Measurements from ENCODE around the gene POLRMT. TPM values are rescaled to one million over a fixed set of nuclear protein-coding genes. Genes with fewer than 3 reads are reported as not detected.

Gene POLRMT
- total and polyA plus RNA-seq, 4 experiments from 2014 or later, result 31.6 to 103 (median 78.6) TPM

GRCh38 chr19:645912-646778, 12.8 kb upstream of the POLRMT start:
- no peaks in the 10 kb centered on the region for H3K4me1 ChIP-seq (ENCODE audit: insufficient read depth, low read length)
- intact Hi-C loops (cut with micrococcal nuclease), result no loop called here
- H3K9me3 ChIP-seq (ENCODE audit: control insufficient read depth in 1 of 2, low read length in 2 of 2), result no peaks in the 10 kb centered on the region
- DNase-seq, result no peak
- H3K27ac ChIP-seq (ENCODE audit: low read depth, low read length), result no peak overlapping the region
- Mint-ChIP-seq H3K27me3 (no peaks in the 10 kb centered on the region), H3K9me3 (no peaks in the 10 kb centered on the region), H3K4me3 (no peak overlapping the region), H3K4me1 (peaks cover 0 to 3% (median 0%) of the 10 kb centered on the region in 4 donors), H3K36me3 (peaks cover 6 to 12% of the 10 kb centered on the region in 2 donors), H3K27ac (no peak overlapping the region)
- H3K27me3 ChIP-seq (ENCODE audit: insufficient read depth, low read length), result no peaks in the 10 kb centered on the region
- H3K36me3 ChIP-seq (ENCODE audit: insufficient read depth, low read length), result peaks cover 23% of the 10 kb centered on the region
- ChIA-PET CTCF (ENCODE audit: partially characterized antibody) (no interaction called here), POLR2A (ENCODE audit: partially characterized antibody) (interaction anchor here (1.3 kb wide), 1 partner anchor 15 kb away, joined by 10 read pairs; no protein-coding TSS in a partner anchor)
- H3K4me3 ChIP-seq (ENCODE audit: low read length in 2 of 2), result no peak overlapping the region

- Mint-ChIP-seq H3K4me1 (peaks cover 0 to 3% (median 0%) of the 10 kb centered on the region in 4 donors), H3K4me3 (no peak overlapping the region), H3K27me3 (no peaks in the 10 kb centered on the region), H3K36me3 (peaks cover 6 to 9% of the 10 kb centered on the region in 2 donors), H3K27ac (peak overlapping the region in 1 of 7 donors; percentile 46), H3K9me3 (peaks cover 0 to 2% (median 0%) of the 10 kb centered on the region in 8 donors)
- ChIA-PET CTCF (ENCODE audit: partially characterized antibody) (no interaction called here), POLR2A (ENCODE audit: partially characterized antibody) (interaction anchor here (1.3 kb wide), 1 partner anchor 16 kb away, joined by 10 read pairs; no protein-coding TSS in a partner anchor)
- Histone ChIP-seq H3K36me3 (ENCODE audit: insufficient read depth, low read length) (peaks cover 14% of the 10 kb centered on the region), H3K27ac (ENCODE audit: low read depth, low read length) (no peak overlapping the region), H3K9me3 (ENCODE audit: control insufficient read depth in 1 of 2, low read length in 2 of 2) (no peaks in the 10 kb centered on the region), H3K4me1 (ENCODE audit: insufficient read depth, low read length) (no peaks in the 10 kb centered on the region), H3K4me3 (ENCODE audit: low read length in 2 of 2) (no peak overlapping the region), H3K27me3 (ENCODE audit: insufficient read depth, low read length) (no peaks in the 10 kb centered on the region)
- intact Hi-C loops (cut with micrococcal nuclease), result no loop called here
- DNase-seq, result no peak
These were observed 11.5 kb upstream of the POLRMT start for GRCh38 chr19:644789-645188.

DNA sequence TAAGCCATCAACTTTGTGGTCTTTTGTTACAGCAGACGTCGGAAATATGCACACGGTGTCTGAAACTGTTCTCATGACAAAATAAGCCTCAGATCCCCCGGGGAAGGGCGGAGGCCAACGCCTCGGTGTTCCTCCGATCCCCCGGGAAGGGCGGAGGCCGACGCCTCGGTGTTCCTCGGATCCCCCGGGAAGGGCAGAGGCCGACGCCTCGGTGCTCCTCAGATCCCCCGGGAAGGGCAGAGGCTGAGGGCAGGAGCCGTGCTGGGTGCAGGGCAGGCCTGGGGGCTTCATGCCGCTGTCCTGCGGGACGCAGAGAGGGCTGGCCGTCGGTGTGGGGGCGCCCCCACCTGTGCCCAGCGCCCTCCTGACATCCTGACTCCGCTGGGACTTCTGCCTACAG, 11.0 kb upstream of the POLRMT start:
- peaks cover 0 to 2% (median 0%) of the 10 kb centered on the region in 8 donors for H3K9me3 Mint-ChIP-seq
- Histone ChIP-seq H3K27me3 (ENCODE audit: insufficient read depth, low read length) (no peaks in the 10 kb centered on the region), H3K4me3 (ENCODE audit: low read length in 2 of 2) (no peak overlapping the region), H3K4me1 (ENCODE audit: insufficient read depth, low read length) (peaks cover 1% of the 10 kb centered on the region), H3K9me3 (ENCODE audit: control insufficient read depth in 1 of 2, low read length in 2 of 2) (no peaks in the 10 kb centered on the region), H3K27ac (ENCODE audit: low read depth, low read length) (no peak overlapping the region), H3K36me3 (ENCODE audit: insufficient read depth, low read length) (peaks cover 14% of the 10 kb centered on the region)
- CTCF ChIA-PET (ENCODE audit: partially characterized antibody), result no interaction called here
- no peak overlapping the region for H3K4me3 Mint-ChIP-seq
- H3K27ac Mint-ChIP-seq, result no peak overlapping the region
- no peak for DNase-seq
- peaks cover 6 to 9% of the 10 kb centered on the region in 2 donors for H3K36me3 Mint-ChIP-seq
- POLR2A ChIA-PET (ENCODE audit: partially characterized antibody), result no interaction called here
- H3K27me3 Mint-ChIP-seq, result no peaks in the 10 kb centered on the region
- peaks cover 1 to 6% (median 2%) of the 10 kb centered on the region in 4 donors for H3K4me1 Mint-ChIP-seq
- intact Hi-C loops (cut with micrococcal nuclease), result no loop called here

DNA sequence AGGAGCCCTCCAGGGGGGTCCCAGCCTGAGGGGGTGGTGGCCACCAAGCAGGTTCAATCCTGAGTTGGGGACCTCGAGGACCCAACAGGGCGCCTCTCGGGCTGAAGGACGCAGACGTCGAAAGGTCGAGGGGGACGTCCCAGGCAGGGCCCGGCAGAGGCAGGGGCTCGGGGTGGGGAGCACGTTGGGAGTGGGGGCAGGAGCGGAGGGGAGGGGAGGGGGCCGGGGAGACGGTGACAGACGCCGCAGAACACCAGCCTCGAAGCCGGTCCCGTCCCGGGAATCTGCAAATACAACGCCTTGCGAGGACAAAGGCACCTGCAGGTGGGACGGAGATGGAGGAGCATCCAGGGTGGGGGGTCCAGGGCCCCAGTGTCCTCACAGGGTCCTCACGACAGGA, 10.4 kb upstream of the POLRMT start:
- Mint-ChIP-seq H3K9me3 (peaks cover 0 to 3% (median 0%) of the 10 kb centered on the region in 8 donors), H3K36me3 (peaks cover 5 to 8% of the 10 kb centered on the region in 2 donors), H3K27ac (no peak overlapping the region), H3K4me3 (no peak overlapping the region), H3K4me1 (peaks cover 4 to 10% (median 6%) of the 10 kb centered on the region in 4 donors), H3K27me3 (no peaks in the 10 kb centered on the region)
- ChIA-PET CTCF (ENCODE audit: partially characterized antibody) (no interaction called here), POLR2A (ENCODE audit: partially characterized antibody) (no interaction called here)
- Histone ChIP-seq H3K27me3 (ENCODE audit: insufficient read depth, low read length) (no peaks in the 10 kb centered on the region), H3K4me1 (ENCODE audit: insufficient read depth, low read length) (peaks cover 7% of the 10 kb centered on the region), H3K9me3 (ENCODE audit: control insufficient read depth in 1 of 2, low read length in 2 of 2) (no peaks in the 10 kb centered on the region), H3K27ac (ENCODE audit: low read depth, low read length) (no peak overlapping the region), H3K4me3 (ENCODE audit: low read length in 2 of 2) (no peak overlapping the region), H3K36me3 (ENCODE audit: insufficient read depth, low read length) (peaks cover 13% of the 10 kb centered on the region)
- DNase-seq, result no peak
- intact Hi-C loops (cut with micrococcal nuclease), result no loop called here

- H3K27me3 ChIP-seq (ENCODE audit: insufficient read depth, low read length), result no peaks in the 10 kb centered on the region
- peaks cover 3 to 6% of the 10 kb centered on the region in 2 donors for H3K36me3 Mint-ChIP-seq
- intact Hi-C loops (cut with micrococcal nuclease), result no loop called here
- H3K27ac ChIP-seq (ENCODE audit: low read depth, low read length), result no peak overlapping the region
- ChIA-PET CTCF (ENCODE audit: partially characterized antibody) (no interaction called here), POLR2A (ENCODE audit: partially characterized antibody) (interaction anchor here (1.0 to 1.7 kb wide), 4 partner anchors 9 to 32 kb away, joined by 3 to 6 read pairs (median 5); partner anchors contain the start of gene POLRMT)
- peaks cover 4 to 10% (median 6%) of the 10 kb centered on the region in 4 donors for H3K4me1 Mint-ChIP-seq
- H3K27me3 Mint-ChIP-seq, result no peaks in the 10 kb centered on the region
- no peak overlapping the region for H3K4me3 ChIP-seq (ENCODE audit: low read length in 2 of 2)
- H3K9me3 Mint-ChIP-seq, result peaks cover 0 to 3% (median 0%) of the 10 kb centered on the region in 8 donors
- no peaks in the 10 kb centered on the region for H3K9me3 ChIP-seq (ENCODE audit: control insufficient read depth in 1 of 2, low read length in 2 of 2)
- peaks cover 12% of the 10 kb centered on the region for H3K4me1 ChIP-seq (ENCODE audit: insufficient read depth, low read length)
- H3K4me3 Mint-ChIP-seq, result no peak overlapping the region
- DNase-seq, result no peak
- peaks cover 8% of the 10 kb centered on the region for H3K36me3 ChIP-seq (ENCODE audit: insufficient read depth, low read length)
- H3K27ac Mint-ChIP-seq, result peak overlapping the region in 1 of 7 donors; percentile 15
These were observed 9.7 kb upstream of the POLRMT start for GRCh38 chr19:642767-643727.

- H3K27me3 ChIP-seq (ENCODE audit: insufficient read depth, low read length), result no peaks in the 10 kb centered on the region
- Mint-ChIP-seq H3K27ac (peak overlapping the region in 2 of 7 donors; percentile 38 to 62), H3K36me3 (peaks cover 3 to 4% of the 10 kb centered on the region in 2 donors), H3K9me3 (peaks cover 0 to 3% (median 0%) of the 10 kb centered on the region in 8 donors), H3K4me3 (peak overlapping the region in 2 of 8 donors; percentile 41 to 54), H3K27me3 (no peaks in the 10 kb centered on the region), H3K4me1 (peaks cover 4 to 15% (median 7%) of the 10 kb centered on the region in 4 donors)
- DNase-seq, result no peak
- H3K4me1 ChIP-seq (ENCODE audit: insufficient read depth, low read length), result peaks cover 12% of the 10 kb centered on the region
- ChIA-PET CTCF (ENCODE audit: partially characterized antibody) (interaction anchor here (1.0 kb wide), 1 partner anchor 129 kb away, joined by 3 read pairs; no protein-coding TSS in a partner anchor), POLR2A (ENCODE audit: partially characterized antibody) (interaction anchor here (1.0 to 1.7 kb wide), 3 partner anchors 8 to 19 kb away, joined by 4 to 6 read pairs (median 6); partner anchors contain the start of gene POLRMT)
- no peaks in the 10 kb centered on the region for H3K9me3 ChIP-seq (ENCODE audit: control insufficient read depth in 1 of 2, low read length in 2 of 2)
- no peak overlapping the region for H3K27ac ChIP-seq (ENCODE audit: low read depth, low read length)
- no peak overlapping the region for H3K4me3 ChIP-seq (ENCODE audit: low read length in 2 of 2)
- H3K36me3 ChIP-seq (ENCODE audit: insufficient read depth, low read length), result peaks cover 1% of the 10 kb centered on the region
- intact Hi-C loops (cut with micrococcal nuclease), result no loop called here
These were observed 8.4 kb upstream of the POLRMT start for GRCh38 chr19:641702-642101.
